ENCODE measurements around the gene CH25H. TPM values are rescaled to one million over a fixed set of nuclear protein-coding genes. Genes with fewer than 3 reads are reported as not detected.

CH25H gene
- total RNA-seq, 6 experiments from 2014 or later = 0.31 to 1.2 (median 0.60) TPM; not detected in 2

DNA sequence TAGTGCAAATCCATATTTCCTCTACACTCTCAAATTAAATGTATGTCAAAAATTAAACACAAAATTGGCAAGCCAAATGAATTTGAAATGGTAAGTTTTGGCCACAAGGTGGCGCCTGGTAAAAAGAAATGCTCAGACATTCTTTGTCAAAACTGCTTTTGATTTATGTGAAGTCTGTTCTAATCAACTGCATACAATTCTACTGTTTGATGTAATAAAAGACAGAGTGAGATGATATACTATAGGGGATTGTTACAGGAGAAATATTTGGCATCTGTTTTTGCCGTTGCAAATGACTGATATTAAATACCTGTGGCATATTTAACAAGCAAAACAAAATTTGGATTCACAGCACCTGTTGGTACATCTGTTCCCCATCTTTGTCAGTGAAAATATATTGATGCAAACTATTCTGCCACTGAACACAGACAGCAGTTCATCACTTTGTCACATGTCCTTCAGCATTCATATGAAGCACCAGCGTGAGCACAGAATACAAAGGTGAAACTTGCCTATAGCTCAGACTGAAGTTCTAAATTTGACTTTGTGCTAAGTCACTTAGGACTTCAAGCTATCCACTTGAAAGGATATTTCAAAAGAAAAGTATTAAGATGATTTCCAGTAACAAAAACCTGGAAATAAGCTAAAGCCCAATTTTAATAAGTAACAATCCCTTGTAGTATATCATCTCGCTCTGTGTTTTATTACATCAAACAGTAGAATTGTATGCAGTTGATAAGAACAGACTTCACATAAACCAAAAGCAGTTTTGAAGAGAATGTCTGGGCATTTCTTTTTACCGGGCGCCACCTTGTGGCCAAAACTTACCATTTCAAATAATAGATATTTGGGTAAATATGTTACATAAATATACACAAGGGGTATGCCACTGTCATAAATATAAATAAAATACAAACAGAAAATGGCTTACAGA, 10.2 kb upstream of the CH25H start:
- H3K4me1 ChIP-seq = peaks cover 0 to 46% (median 17%) of the 10 kb centered on the region in 4 donors
- peak overlapping the region; percentile 1 to 68 (median 22) for H3K27ac ChIP-seq
- peaks cover 0 to 15% (median 5%) of the 10 kb centered on the region in 4 donors for H3K36me3 ChIP-seq
- TF ChIP-seq, protein P1, sequence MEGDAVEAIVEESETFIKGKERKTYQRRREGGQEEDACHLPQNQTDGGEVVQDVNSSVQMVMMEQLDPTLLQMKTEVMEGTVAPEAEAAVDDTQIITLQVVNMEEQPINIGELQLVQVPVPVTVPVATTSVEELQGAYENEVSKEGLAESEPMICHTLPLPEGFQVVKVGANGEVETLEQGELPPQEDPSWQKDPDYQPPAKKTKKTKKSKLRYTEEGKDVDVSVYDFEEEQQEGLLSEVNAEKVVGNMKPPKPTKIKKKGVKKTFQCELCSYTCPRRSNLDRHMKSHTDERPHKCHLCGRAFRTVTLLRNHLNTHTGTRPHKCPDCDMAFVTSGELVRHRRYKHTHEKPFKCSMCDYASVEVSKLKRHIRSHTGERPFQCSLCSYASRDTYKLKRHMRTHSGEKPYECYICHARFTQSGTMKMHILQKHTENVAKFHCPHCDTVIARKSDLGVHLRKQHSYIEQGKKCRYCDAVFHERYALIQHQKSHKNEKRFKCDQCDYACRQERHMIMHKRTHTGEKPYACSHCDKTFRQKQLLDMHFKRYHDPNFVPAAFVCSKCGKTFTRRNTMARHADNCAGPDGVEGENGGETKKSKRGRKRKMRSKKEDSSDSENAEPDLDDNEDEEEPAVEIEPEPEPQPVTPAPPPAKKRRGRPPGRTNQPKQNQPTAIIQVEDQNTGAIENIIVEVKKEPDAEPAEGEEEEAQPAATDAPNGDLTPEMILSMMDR (IDR thresholded peaks at IDR 0.05) = peak; percentile 67 to 83 (median 82)
- TF ChIP-seq POLR2A (IDR thresholded peaks at IDR 0.05) = no peak
- H3K4me3 ChIP-seq = no peak overlapping the region
- WGBS (ENCODE audit: insufficient coverage, low coverage, low lambda C conversion rate, missing lambda C conversion rate) = 3% methylated on average over 6 of the region's 6 CpGs
- intact Hi-C loops (cut with DNase I) = no loop called here
- H3K27me3 ChIP-seq = no peaks in the 10 kb centered on the region
- DNase-seq (no peak), ATAC-seq (peak in 2 of 4 donors; percentile 21 to 31)
- no peaks in the 10 kb centered on the region for H3K9me3 ChIP-seq

DNA sequence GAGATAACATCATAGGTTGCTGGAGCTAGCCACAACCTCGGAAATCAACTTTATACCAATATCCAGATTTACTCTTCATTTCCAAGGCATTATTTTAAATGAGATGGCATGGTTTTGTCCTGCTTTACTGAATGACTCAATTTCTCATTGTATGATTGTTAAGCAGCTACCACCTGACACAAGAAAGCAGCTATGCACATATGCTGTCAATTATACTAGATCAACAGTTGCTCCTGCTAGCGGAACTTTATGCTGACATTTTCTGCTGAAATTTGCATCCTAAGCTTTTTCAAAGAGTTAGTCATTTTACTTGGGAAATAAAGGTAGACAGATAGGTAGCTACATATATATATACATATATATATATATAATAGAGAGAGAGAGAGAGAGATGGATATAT, 8.9 kb upstream of the CH25H start:
- WGBS (ENCODE audit: insufficient coverage, low coverage, low lambda C conversion rate, missing lambda C conversion rate) = 87% methylated on average over 2 of the region's 2 CpGs
- H3K4me3 ChIP-seq = no peak overlapping the region
- H3K9me3 ChIP-seq = no peaks in the 10 kb centered on the region
- H3K27ac ChIP-seq = no peak overlapping the region
- no peak for DNase-seq
- intact Hi-C loops (cut with DNase I) = no loop called here
- H3K4me1 ChIP-seq = peaks cover 0 to 40% (median 17%) of the 10 kb centered on the region in 4 donors
- ATAC-seq = no peak
- no peaks in the 10 kb centered on the region for H3K27me3 ChIP-seq
- TF ChIP-seq, protein P1 (IDR thresholded peaks at IDR 0.05) = no peak
- TF ChIP-seq POLR2A (IDR thresholded peaks at IDR 0.05) = no peak
- peaks cover 0 to 15% (median 5%) of the 10 kb centered on the region in 4 donors for H3K36me3 ChIP-seq

DNA sequence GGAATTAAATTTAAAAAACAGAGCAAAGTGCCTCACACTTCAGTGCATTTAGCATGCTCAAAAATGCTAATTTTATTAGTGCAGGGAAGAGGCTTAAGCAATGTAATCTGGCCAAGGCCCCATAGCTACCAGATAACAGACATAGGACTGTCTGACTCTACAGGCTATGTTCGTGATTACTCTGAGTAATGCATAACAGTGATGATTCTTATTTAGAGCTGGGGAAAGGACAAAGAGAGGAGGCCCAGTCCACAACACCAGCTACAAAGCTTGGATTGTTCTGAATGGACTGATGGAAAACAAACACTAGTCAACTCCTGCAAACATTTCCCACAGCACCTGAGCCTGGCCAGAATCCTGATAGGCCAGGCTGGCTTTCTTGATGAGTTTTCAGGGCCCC, 8.4 kb upstream of the CH25H start:
- Histone ChIP-seq H3K27ac (no peak overlapping the region), H3K9me3 (no peaks in the 10 kb centered on the region), H3K4me1 (peaks cover 0 to 35% (median 15%) of the 10 kb centered on the region in 4 donors), H3K4me3 (no peak overlapping the region), H3K27me3 (no peaks in the 10 kb centered on the region), H3K36me3 (peaks cover 0 to 15% (median 5%) of the 10 kb centered on the region in 4 donors)
- no peak for DNase-seq
- TF ChIP-seq POLR2A (IDR thresholded peaks at IDR 0.05) = no peak
- TF ChIP-seq, protein P1 (IDR thresholded peaks at IDR 0.05) = no peak
- intact Hi-C loops (cut with DNase I) = no loop called here
- WGBS (ENCODE audit: insufficient coverage, low coverage, low lambda C conversion rate, missing lambda C conversion rate) = 88% methylated on average over 1 of the region's 1 CpG
- ATAC-seq = no peak

- intact Hi-C loops (cut with DNase I) = no loop called here
- no peaks in the 10 kb centered on the region for H3K9me3 ChIP-seq
- H3K4me1 ChIP-seq = peaks cover 0 to 27% (median 11%) of the 10 kb centered on the region in 4 donors
- ATAC-seq (no peak), DNase-seq (no peak)
- no peak overlapping the region for H3K4me3 ChIP-seq
- no peak overlapping the region for H3K27ac ChIP-seq
- no peak for TF ChIP-seq POLR2A (IDR thresholded peaks at IDR 0.05)
- TF ChIP-seq, protein P1 (IDR thresholded peaks at IDR 0.05) = no peak
- 76% methylated on average over 8 of the region's 8 CpGs for WGBS (ENCODE audit: insufficient coverage, low coverage, low lambda C conversion rate, missing lambda C conversion rate)
- no peaks in the 10 kb centered on the region for H3K27me3 ChIP-seq
- H3K36me3 ChIP-seq = peaks cover 0 to 15% (median 5%) of the 10 kb centered on the region in 4 donors
Measured at GRCh38 chr10:89214566-89215165, 7.5 kb upstream of the CH25H start.

Data from right lobe of liver (tissue), 6 donors.